Gastroesophageal sphincter (tissue), 3 donors: ENCODE measurements around the gene MPPED1.

Experiments used
- CTCF ChIP-seq, 4 experiments: fragments of 200-600 bp in 2 of 4; fragments of 450-650 bp in 2 of 4; sonication (generic) in 1 of 4; IDR thresholded peaks; one replicate each; pipeline ENCODE4 v1.5.1; 2017 to 2019; ENCODE audit warnings: antibody characterized with exemption in 4 of 4, mild to moderate bottlenecking in 2 of 4, moderate library complexity in 2 of 4
- POLR2A ChIP-seq, 2 donors: fragments of 450-650 bp; IDR thresholded peaks; one replicate each; pipeline ENCODE4 v1.6.1; 2017; ENCODE audit warnings: antibody characterized with exemption in 2 of 2, mild to moderate bottlenecking in 2 of 2, moderate library complexity in 1 of 2

DNA sequence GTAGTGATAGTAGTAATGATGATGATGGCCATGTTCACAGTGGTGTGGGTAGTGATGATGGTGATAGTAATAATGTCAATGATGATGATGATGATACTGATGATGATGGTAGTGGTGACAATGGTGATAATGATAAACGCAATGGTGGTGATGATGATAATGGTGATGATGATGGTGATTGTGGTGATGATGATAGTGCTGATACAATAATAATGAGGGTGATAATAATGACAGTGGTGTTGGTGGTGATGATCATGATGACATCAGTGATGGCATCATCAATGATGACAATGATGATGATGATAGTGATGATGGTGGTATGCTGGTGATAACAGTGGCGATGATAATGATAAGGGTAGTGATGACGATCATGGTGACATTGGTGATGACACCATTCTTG lies 92.3 kb downstream of the MPPED1 start:
- TF ChIP-seq POLR2A (IDR thresholded peaks at IDR 0.05), result no peak
- no peak for TF ChIP-seq CTCF (IDR thresholded peaks at IDR 0.05)
